ENCODE data around the gene LRRN2.

Gene LRRN2

GRCh38 chr1:204678721-204679475 is 6.6 kb downstream of the LRRN2 start:
- Histone ChIP-seq H3K4me1 (ENCODE audit: control insufficient read depth in 2 of 2, insufficient read depth in 2 of 2, low read length in 2 of 2) (peaks cover 26 to 28% of the 10 kb centered on the region in 2 donors), H3K9ac (ENCODE audit: low read depth in 1 of 2, low read length in 2 of 2) (no peak overlapping the region), H3K9me3 (ENCODE audit: control insufficient read depth in 2 of 2, low read length in 2 of 2) (no peaks in the 10 kb centered on the region), H3K27ac (ENCODE audit: low read depth in 2 of 2, low read length in 2 of 2) (peak overlapping the region; percentile 1 to 58), H3K36me3 (ENCODE audit: control insufficient read depth in 2 of 2, insufficient read depth in 2 of 2, low read length in 2 of 2) (no peaks in the 10 kb centered on the region), H3K4me3 (ENCODE audit: low read length in 2 of 2) (peak overlapping the region in 1 of 2 donors; percentile 20), H3K27me3 (ENCODE audit: control insufficient read depth in 2 of 2, insufficient read depth in 2 of 2, low read length in 2 of 2) (no peaks in the 10 kb centered on the region)

- Histone ChIP-seq H3K36me3 (ENCODE audit: control insufficient read depth in 2 of 2, insufficient read depth in 2 of 2, low read length in 2 of 2) (no peaks in the 10 kb centered on the region), H3K4me1 (ENCODE audit: control insufficient read depth in 2 of 2, insufficient read depth in 2 of 2, low read length in 2 of 2) (peaks cover 21 to 24% of the 10 kb centered on the region in 2 donors), H3K9ac (ENCODE audit: low read depth in 1 of 2, low read length in 2 of 2) (no peak overlapping the region), H3K9me3 (ENCODE audit: control insufficient read depth in 2 of 2, low read length in 2 of 2) (no peaks in the 10 kb centered on the region), H3K27me3 (ENCODE audit: control insufficient read depth in 2 of 2, insufficient read depth in 2 of 2, low read length in 2 of 2) (no peaks in the 10 kb centered on the region), H3K27ac (ENCODE audit: low read depth in 2 of 2, low read length in 2 of 2) (peak overlapping the region in 1 of 2 donors; percentile 58), H3K4me3 (ENCODE audit: low read length in 2 of 2) (no peak overlapping the region)
Observed at GRCh38 chr1:204677864-204678263, 7.7 kb downstream of the LRRN2 start.

GRCh38 chr1:204676043-204676442 is 9.5 kb downstream of the LRRN2 start:
- peaks cover 21 to 24% of the 10 kb centered on the region in 2 donors for H3K4me1 ChIP-seq (ENCODE audit: control insufficient read depth in 2 of 2, insufficient read depth in 2 of 2, low read length in 2 of 2)
- no peaks in the 10 kb centered on the region for H3K36me3 ChIP-seq (ENCODE audit: control insufficient read depth in 2 of 2, insufficient read depth in 2 of 2, low read length in 2 of 2)
- H3K4me3 ChIP-seq (ENCODE audit: low read length in 2 of 2) = no peak overlapping the region
- no peaks in the 10 kb centered on the region for H3K9me3 ChIP-seq (ENCODE audit: control insufficient read depth in 2 of 2, low read length in 2 of 2)
- H3K27me3 ChIP-seq (ENCODE audit: control insufficient read depth in 2 of 2, insufficient read depth in 2 of 2, low read length in 2 of 2) = no peaks in the 10 kb centered on the region
- no peak overlapping the region for H3K9ac ChIP-seq (ENCODE audit: low read depth in 1 of 2, low read length in 2 of 2)
- no peak overlapping the region for H3K27ac ChIP-seq (ENCODE audit: low read depth in 2 of 2, low read length in 2 of 2)

- no peaks in the 10 kb centered on the region for H3K27me3 ChIP-seq (ENCODE audit: control insufficient read depth in 2 of 2, insufficient read depth in 2 of 2, low read length in 2 of 2)
- no peak overlapping the region for H3K27ac ChIP-seq (ENCODE audit: low read depth in 2 of 2, low read length in 2 of 2)
- H3K36me3 ChIP-seq (ENCODE audit: control insufficient read depth in 2 of 2, insufficient read depth in 2 of 2, low read length in 2 of 2) = no peaks in the 10 kb centered on the region
- no peaks in the 10 kb centered on the region for H3K9me3 ChIP-seq (ENCODE audit: control insufficient read depth in 2 of 2, low read length in 2 of 2)
- H3K9ac ChIP-seq (ENCODE audit: low read depth in 1 of 2, low read length in 2 of 2) = no peak overlapping the region
- no peak overlapping the region for H3K4me3 ChIP-seq (ENCODE audit: low read length in 2 of 2)
- peaks cover 14 to 16% of the 10 kb centered on the region in 2 donors for H3K4me1 ChIP-seq (ENCODE audit: control insufficient read depth in 2 of 2, insufficient read depth in 2 of 2, low read length in 2 of 2)
Observed at GRCh38 chr1:204673909-204674649, 11.5 kb downstream of the LRRN2 start.

GRCh38 chr1:204673209-204673608 is 12.3 kb downstream of the LRRN2 start:
- H3K36me3 ChIP-seq (ENCODE audit: control insufficient read depth in 2 of 2, insufficient read depth in 2 of 2, low read length in 2 of 2) = no peaks in the 10 kb centered on the region
- H3K4me1 ChIP-seq (ENCODE audit: control insufficient read depth in 2 of 2, insufficient read depth in 2 of 2, low read length in 2 of 2) = peaks cover 7 to 14% of the 10 kb centered on the region in 2 donors
- no peak overlapping the region for H3K9ac ChIP-seq (ENCODE audit: low read depth in 1 of 2, low read length in 2 of 2)
- no peaks in the 10 kb centered on the region for H3K27me3 ChIP-seq (ENCODE audit: control insufficient read depth in 2 of 2, insufficient read depth in 2 of 2, low read length in 2 of 2)
- no peak overlapping the region for H3K4me3 ChIP-seq (ENCODE audit: low read length in 2 of 2)
- no peaks in the 10 kb centered on the region for H3K9me3 ChIP-seq (ENCODE audit: control insufficient read depth in 2 of 2, low read length in 2 of 2)
- no peak overlapping the region for H3K27ac ChIP-seq (ENCODE audit: low read depth in 2 of 2, low read length in 2 of 2)

GRCh38 chr1:204672482-204673121 is 12.9 kb downstream of the LRRN2 start:
- H3K4me1 ChIP-seq (ENCODE audit: control insufficient read depth in 2 of 2, insufficient read depth in 2 of 2, low read length in 2 of 2) = peaks cover 3 to 8% of the 10 kb centered on the region in 2 donors
- H3K27me3 ChIP-seq (ENCODE audit: control insufficient read depth in 2 of 2, insufficient read depth in 2 of 2, low read length in 2 of 2) = no peaks in the 10 kb centered on the region
- no peaks in the 10 kb centered on the region for H3K36me3 ChIP-seq (ENCODE audit: control insufficient read depth in 2 of 2, insufficient read depth in 2 of 2, low read length in 2 of 2)
- H3K27ac ChIP-seq (ENCODE audit: low read depth in 2 of 2, low read length in 2 of 2) = no peak overlapping the region
- H3K9ac ChIP-seq (ENCODE audit: low read depth in 1 of 2, low read length in 2 of 2) = no peak overlapping the region
- H3K9me3 ChIP-seq (ENCODE audit: control insufficient read depth in 2 of 2, low read length in 2 of 2) = no peaks in the 10 kb centered on the region
- no peak overlapping the region for H3K4me3 ChIP-seq (ENCODE audit: low read length in 2 of 2)

GRCh38 chr1:204672069-204672468 is 13.5 kb downstream of the LRRN2 start:
- no peak overlapping the region for H3K27ac ChIP-seq (ENCODE audit: low read depth in 2 of 2, low read length in 2 of 2)
- H3K9me3 ChIP-seq (ENCODE audit: control insufficient read depth in 2 of 2, low read length in 2 of 2) = no peaks in the 10 kb centered on the region
- no peak overlapping the region for H3K4me3 ChIP-seq (ENCODE audit: low read length in 2 of 2)
- H3K4me1 ChIP-seq (ENCODE audit: control insufficient read depth in 2 of 2, insufficient read depth in 2 of 2, low read length in 2 of 2) = peaks cover 3 to 7% of the 10 kb centered on the region in 2 donors
- H3K9ac ChIP-seq (ENCODE audit: low read depth in 1 of 2, low read length in 2 of 2) = no peak overlapping the region
- H3K27me3 ChIP-seq (ENCODE audit: control insufficient read depth in 2 of 2, insufficient read depth in 2 of 2, low read length in 2 of 2) = no peaks in the 10 kb centered on the region
- H3K36me3 ChIP-seq (ENCODE audit: control insufficient read depth in 2 of 2, insufficient read depth in 2 of 2, low read length in 2 of 2) = no peaks in the 10 kb centered on the region

- Histone ChIP-seq H3K9ac (ENCODE audit: low read depth in 1 of 2, low read length in 2 of 2) (no peak overlapping the region), H3K36me3 (ENCODE audit: control insufficient read depth in 2 of 2, insufficient read depth in 2 of 2, low read length in 2 of 2) (no peaks in the 10 kb centered on the region), H3K27ac (ENCODE audit: low read depth in 2 of 2, low read length in 2 of 2) (no peak overlapping the region)
Observed at GRCh38 chr1:204670152-204670927, 15.2 kb downstream of the LRRN2 start.

GRCh38 chr1:204669579-204669978 is 16.0 kb downstream of the LRRN2 start:
- Histone ChIP-seq H3K36me3 (ENCODE audit: control insufficient read depth in 2 of 2, insufficient read depth in 2 of 2, low read length in 2 of 2) (no peaks in the 10 kb centered on the region), H3K9ac (ENCODE audit: low read depth in 1 of 2, low read length in 2 of 2) (no peak overlapping the region), H3K27me3 (ENCODE audit: control insufficient read depth in 2 of 2, insufficient read depth in 2 of 2, low read length in 2 of 2) (no peaks in the 10 kb centered on the region), H3K9me3 (ENCODE audit: control insufficient read depth in 2 of 2, low read length in 2 of 2) (no peaks in the 10 kb centered on the region), H3K4me1 (ENCODE audit: control insufficient read depth in 2 of 2, insufficient read depth in 2 of 2, low read length in 2 of 2) (peaks cover 0 to 5% of the 10 kb centered on the region in 2 donors), H3K4me3 (ENCODE audit: low read length in 2 of 2) (no peak overlapping the region), H3K27ac (ENCODE audit: low read depth in 2 of 2, low read length in 2 of 2) (no peak overlapping the region)

More at GRCh38 chr1:204670152-204670927, 15.2 kb downstream of the LRRN2 start:
- Histone ChIP-seq H3K4me1 (ENCODE audit: control insufficient read depth in 2 of 2, insufficient read depth in 2 of 2, low read length in 2 of 2) (peaks cover 0 to 5% of the 10 kb centered on the region in 2 donors), H3K4me3 (ENCODE audit: low read length in 2 of 2) (no peak overlapping the region), H3K9me3 (ENCODE audit: control insufficient read depth in 2 of 2, low read length in 2 of 2) (no peaks in the 10 kb centered on the region), H3K27me3 (ENCODE audit: control insufficient read depth in 2 of 2, insufficient read depth in 2 of 2, low read length in 2 of 2) (no peaks in the 10 kb centered on the region)
